GM10248 (cell line): ENCODE data around the gene SLC35C1.
"Not testable (repeated sequence)": the region's sequence is repeated elsewhere in the genome, so short reads cannot be mapped to it uniquely, and the experiment has no call there.

ENCODE experiments used
- CTCF ChIA-PET: fragments of 300-600 bp; sonication (Branson Sonifier 250); formaldehyde crosslinking; extraction: SDS; loops from one replicate; lab custom pipeline; 2021; ENCODE audit warnings: antibody characterized with exemption; lab: Yijun Ruan, JAX
- POLR2A ChIA-PET: fragments of 350-650 bp; sonication (Branson Sonifier 250); formaldehyde crosslinking; extraction: SDS; loops from one replicate; lab custom pipeline; 2020; ENCODE audit warnings: antibody characterized with exemption; lab: Yijun Ruan, JAX
- DNase-seq: peaks from one replicate; pipeline ENCODE4 v3.0.0; 2012; ENCODE audit errors: extremely low spot score
- CTCF ChIP-seq: IDR thresholded peaks from 2 replicates; pipeline ENCODE4 v1.5.1; 2012; ENCODE audit warnings: mild to moderate bottlenecking, low read depth; ENCODE audit errors: extremely low read depth, missing control alignments, control extremely low read depth

Gene SLC35C1

GRCh38 chr11:45828996-45829395, 24.0 kb downstream of the SLC35C1 start:
- no peak for DNase-seq
- ChIA-PET POLR2A (no interaction called here), CTCF (interaction anchor here (1.2 to 9.7 kb wide), 3 partner anchors 10 to 14 kb away, joined by 4 to 66 read pairs (median 7); no protein-coding TSS in a partner anchor)
- TF ChIP-seq CTCF: no peak

- CTCF ChIA-PET: interaction anchor here (1.0 to 9.7 kb wide), 2 partner anchors 11 to 12 kb away, joined by 3 to 66 read pairs; no protein-coding TSS in a partner anchor
- POLR2A ChIA-PET: no interaction called here
- no peak for TF ChIP-seq CTCF
- DNase-seq: no peak
These were observed 25.6 kb downstream of the SLC35C1 start for GRCh38 chr11:45830596-45830995.

- no peak for DNase-seq
- CTCF ChIA-PET: interaction anchor here (1.0 to 9.7 kb wide), 3 partner anchors 10 to 14 kb away, joined by 3 to 66 read pairs (median 4); partner anchors contain the start of gene CRY2
- POLR2A ChIA-PET: no interaction called here
- TF ChIP-seq CTCF: no peak
These were observed 28.0 kb downstream of the SLC35C1 start for GRCh38 chr11:45832811-45833441.

- no peak for DNase-seq
- ChIA-PET CTCF (interaction anchor here (1.4 to 9.7 kb wide), 2 partner anchors 9 to 12 kb away, joined by 4 to 66 read pairs; no protein-coding TSS in a partner anchor), POLR2A (no interaction called here)
- no peak for TF ChIP-seq CTCF
These were observed 28.8 kb downstream of the SLC35C1 start for GRCh38 chr11:45833761-45834160.

GRCh38 chr11:45834298-45834756, 29.4 kb downstream of the SLC35C1 start:
- ChIA-PET POLR2A (no interaction called here), CTCF (interaction anchor here (1.2 to 9.7 kb wide), 2 partner anchors 8 to 17 kb away, joined by 4 to 66 read pairs; no protein-coding TSS in a partner anchor)
- DNase-seq: no peak
- TF ChIP-seq CTCF: no peak

- CTCF ChIA-PET: no interaction called here
- no peak for TF ChIP-seq CTCF
- DNase-seq: no peak
- POLR2A ChIA-PET: no interaction called here
These were observed 34.3 kb downstream of the SLC35C1 start for GRCh38 chr11:45839204-45839603.

GRCh38 chr11:45840251-45840650, 35.3 kb downstream of the SLC35C1 start:
- POLR2A ChIA-PET, CTCF ChIA-PET, DNase-seq: not testable (repeated sequence)
